Uterus (tissue), 4 donors: ENCODE data around the gene TCP11L1. TPM values are rescaled to one million over a fixed set of nuclear protein-coding genes. Genes with fewer than 3 reads are reported as not detected.
"Not testable (repeated sequence)": the region's sequence is repeated elsewhere in the genome, so short reads cannot be mapped to it uniquely, and the experiment has no call there.

Experiments used
- DNase-seq, 2 donors: peaks; one replicate each; pipeline ENCODE4 v3.0.0-alpha.2; 2019 to 2020
- H3K27ac ChIP-seq, 2 donors: fragments of 200-600 bp; sonication (generic); 1 replicate in 1 of 2; 2 replicates in 1 of 2; pipeline ENCODE4 v1.5.1; 2016 to 2018
- H3K27me3 ChIP-seq, 2 donors: fragments of 200-600 bp; sonication (generic); one replicate each; pipeline ENCODE4 v1.5.1; 2018 to 2019; ENCODE audit warnings: control low read depth in 1 of 2
- H3K36me3 ChIP-seq, 2 donors: fragments of 200-600 bp; sonication (generic); one replicate each; pipeline ENCODE4 v1.5.1; 2019; ENCODE audit warnings: control low read depth in 1 of 2
- H3K4me1 ChIP-seq, 2 donors: fragments of 200-600 bp; sonication (generic); one replicate each; pipeline ENCODE4 v1.5.1; 2018 to 2019; ENCODE audit warnings: control low read depth in 1 of 2
- H3K4me3 ChIP-seq, 2 donors: fragments of 200-600 bp; sonication (generic); 1 replicate in 1 of 2; 2 replicates in 1 of 2; pipeline ENCODE4 v1.5.1; 2018 to 2019; ENCODE audit warnings: mild to moderate bottlenecking in 1 of 2
- H3K9me3 ChIP-seq, 2 donors: fragments of 200-600 bp; sonication (generic); one replicate each; pipeline ENCODE4 v1.5.1; 2019; ENCODE audit warnings: control low read depth in 1 of 2
- CTCF ChIP-seq, 4 experiments: fragments of 200-600 bp in 2 of 4; fragments of 450-650 bp in 2 of 4; sonication (generic) in 2 of 4; IDR thresholded peaks; one replicate each; pipeline ENCODE4 v1.5.1; 2016 to 2019; ENCODE audit warnings: antibody characterized with exemption in 4 of 4, mild to moderate bottlenecking in 2 of 4, moderate library complexity in 1 of 4
- POLR2A ChIP-seq, 2 donors: fragments of 450-650 bp; IDR thresholded peaks; one replicate each; pipeline ENCODE4 v1.6.1; 2016; ENCODE audit warnings: antibody characterized with exemption in 2 of 2, mild to moderate bottlenecking in 1 of 2, moderate library complexity in 1 of 2
- intact Hi-C: fragments of 100-400 bp; cut with DNase I; formaldehyde crosslinking; loops from one replicate; pipeline ENCODE4 v1.15.1; 2023; ENCODE audit warnings: low total_unique reads
- small RNA-seq: library from RNA; depleted of rRNA; stranded (forward); fragments of <200 nt; gene quantifications from one replicate; pipeline ENCODE3, GENCODE V24; 2016
- total RNA-seq, 4 donors: library from RNA; depleted of rRNA in 3 of 4; stranded (reverse); fragments of >200 nt in 3 of 4; gene quantifications; one replicate each; pipeline versions ENCODE4 v1.1.0 to v1.2.4, GENCODE V29; 2014 to 2023
- donor health status: DM: yes; HTN: yes; CAD: no.

The TCP11L1 gene
- total RNA-seq, 4 donors from 2014 or later: 4.6 to 26.8 (median 23.3) TPM

- Histone ChIP-seq H3K9me3 (no peaks in the 10 kb centered on the region), H3K27ac (no peak overlapping the region), H3K4me3 (no peak overlapping the region), H3K4me1 (no peaks in the 10 kb centered on the region), H3K27me3 (no peaks in the 10 kb centered on the region), H3K36me3 (no peaks in the 10 kb centered on the region)
- no peak for DNase-seq
- intact Hi-C loops: no loop called here
- TF ChIP-seq POLR2A (IDR thresholded peaks at IDR 0.05) (no peak), CTCF (IDR thresholded peaks at IDR 0.05) (no peak)
Observed at GRCh38 chr11:33110083-33110482, 70.7 kb downstream of the TCP11L1 start.

- Histone ChIP-seq H3K4me1 (no peaks in the 10 kb centered on the region), H3K36me3 (no peaks in the 10 kb centered on the region), H3K27ac (no peak overlapping the region), H3K4me3 (no peak overlapping the region), H3K27me3 (no peaks in the 10 kb centered on the region), H3K9me3 (no peaks in the 10 kb centered on the region)
- TF ChIP-seq POLR2A (IDR thresholded peaks at IDR 0.05) (no peak), CTCF (IDR thresholded peaks at IDR 0.05) (no peak)
- intact Hi-C loops: no loop called here
- no peak for DNase-seq
Observed at GRCh38 chr11:33116535-33116934, 77.2 kb downstream of the TCP11L1 start.

- H3K4me3 ChIP-seq, DNase-seq, H3K27ac ChIP-seq, H3K27me3 ChIP-seq, H3K9me3 ChIP-seq, H3K4me1 ChIP-seq, intact Hi-C loops, H3K36me3 ChIP-seq: not testable (repeated sequence)
Observed at GRCh38 chr11:33122696-33123095, 83.3 kb downstream of the TCP11L1 start.

Small RNAs within 50 kb of the gene (small RNA-seq; reads per million reads assigned to genes)
- not detected for gene RF00019

Other genes with a start within 250 kb of the TCP11L1 start
- gene CCDC73, start 244.9 kb upstream of the TCP11L1 start, total RNA-seq: under 1 TPM in 1 of 4 donors, not detected in 3; 0.55 TPM
- 1 to 10 TPM in 2 of 4 donors, under 1 TPM in 2; 0.29 to 2.3 (median 1.4) TPM for gene PRRG4, start 209.6 kb upstream of the TCP11L1 start, total RNA-seq
- 10 to 100 TPM; 17.2 to 79.4 (median 43.8) TPM for gene QSER1, start 146.8 kb upstream of the TCP11L1 start, total RNA-seq
- 1 to 10 TPM in 3 of 4 donors, not detected in 1; 1.3 to 6.4 (median 1.3) TPM for gene DEPDC7, start 23.7 kb upstream of the TCP11L1 start, total RNA-seq
- gene CSTF3, start 121.9 kb downstream of the TCP11L1 start, total RNA-seq: 10 to 100 TPM in 3 of 4 donors, 1 to 10 TPM in 1; 7.9 to 53.0 (median 19.0) TPM
- 100 to 1,000 TPM; 267 to 391 (median 316) TPM for gene HIPK3, start 217.8 kb downstream of the TCP11L1 start, total RNA-seq